Upper lobe of left lung (tissue), 6 donors: ENCODE measurements around the gene EGF. TPM values are rescaled to one million over a fixed set of nuclear protein-coding genes. Genes with fewer than 3 reads are reported as not detected.

Experiments used
- ATAC-seq, 2 donors: fragments of 200-7000 bp; cut with Tn5 transposase; one replicate each; pipeline ENCODE4 v1.9.1; 2022; ENCODE audit warnings: mild to moderate bottlenecking in 2 of 2, moderate library complexity in 2 of 2; ENCODE audit not compliant: low FRiP score in 2 of 2
- DNase-seq, 2 donors: peaks; one replicate each; pipeline ENCODE4 v3.0.0-alpha.2; 2019 to 2020
- H3K27ac ChIP-seq, 4 donors: fragments of 200-600 bp; sonication (generic); one replicate each; pipeline ENCODE4 v1.5.1; 2016 to 2019
- H3K27me3 ChIP-seq, 4 donors: fragments of 200-600 bp; sonication (generic); one replicate each; pipeline ENCODE4 v1.5.1; 2017 to 2019
- H3K36me3 ChIP-seq, 4 donors: fragments of 200-600 bp; sonication (generic); one replicate each; pipeline ENCODE4 v1.5.1; 2016 to 2019
- H3K4me1 ChIP-seq, 4 donors: fragments of 200-600 bp; sonication (generic); one replicate each; pipeline ENCODE4 v1.5.1; 2018 to 2019
- H3K4me3 ChIP-seq, 4 donors: fragments of 200-600 bp; sonication (generic); one replicate each; pipeline ENCODE4 v1.5.1; 2017 to 2019; ENCODE audit warnings: mild to moderate bottlenecking in 2 of 4, moderate library complexity in 1 of 4
- H3K9me3 ChIP-seq, 4 donors: fragments of 200-600 bp; sonication (generic); one replicate each; pipeline ENCODE4 v1.5.1; 2018 to 2019
- EP300 ChIP-seq, 4 donors: sonication (generic); formaldehyde crosslinking; IDR thresholded peaks; one replicate each; pipeline ENCODE4 v1.5.1; 2017; ENCODE audit warnings: antibody characterized with exemption in 4 of 4, control low read depth in 2 of 4
- POLR2A ChIP-seq, 4 donors: fragments of 450-650 bp; IDR thresholded peaks; one replicate each; pipeline ENCODE4 v1.5.1; 2016 to 2017; ENCODE audit warnings: antibody characterized with exemption in 4 of 4, mild to moderate bottlenecking in 2 of 4
- POLR2AphosphoS5 ChIP-seq, 2 donors: sonication (generic); formaldehyde crosslinking; IDR thresholded peaks; one replicate each; pipeline ENCODE4 v1.5.1; 2017; ENCODE audit warnings: antibody characterized with exemption in 2 of 2
- WGBS, 2 donors: methylation state at CpG; one replicate each; pipeline ENCODE4 v1.1.5; 2017 to 2018; 5-methylcytosine and 5-hydroxymethylcytosine counted together
- total RNA-seq, 6 donors: library from RNA; depleted of rRNA in 4 of 6; stranded (reverse); fragments of >200 nt in 4 of 6; gene quantifications; one replicate each; pipeline versions ENCODE4 v1.1.0 to v1.2.1, GENCODE V29; 2016 to 2021
- TF ChIP-seq, protein P1 (sequence below), 6 experiments: fragments of 450-650 bp in 4 of 6; fragments of 200-600 bp in 2 of 6; sonication (generic) in 2 of 6; IDR thresholded peaks; one replicate each; pipeline ENCODE4 v1.5.1; 2016 to 2019; ENCODE audit warnings: antibody characterized with exemption in 6 of 6
- donor health status: DM: no; HTN: no; CAD: no; lungs with moderate emphysema.
- donor health status: DM: no; HTN: yes; CAD: no; lungs with severe emphysema.

The EGF gene
- total RNA-seq, 6 donors from 2014 or later, result 1.5 to 10.1 (median 5.3) TPM

DNA sequence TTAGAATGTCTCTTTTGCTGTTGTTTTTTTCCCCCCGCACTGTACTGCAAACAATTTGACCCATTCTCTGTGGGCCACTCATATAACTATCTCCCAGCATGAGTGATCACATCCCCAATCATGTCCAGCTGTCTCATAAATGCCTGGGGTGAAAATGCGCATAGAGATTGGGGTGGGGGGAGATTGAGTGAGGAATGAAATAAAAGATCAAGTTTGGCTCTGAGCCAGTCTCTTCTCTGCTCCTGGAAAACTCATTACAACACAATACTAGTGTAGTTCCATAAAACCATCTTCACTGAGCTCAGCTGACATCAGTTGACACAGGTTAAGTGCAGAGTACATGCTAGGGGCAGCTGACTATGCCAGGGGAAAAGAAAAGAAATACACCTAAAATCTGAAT is 96.9 kb downstream of the EGF start:
- TF ChIP-seq POLR2A (IDR thresholded peaks at IDR 0.05), result no peak
- TF ChIP-seq EP300 (IDR thresholded peaks at IDR 0.05), result no peak
- no peak for TF ChIP-seq POLR2AphosphoS5 (IDR thresholded peaks at IDR 0.05)
- TF ChIP-seq, protein P1, sequence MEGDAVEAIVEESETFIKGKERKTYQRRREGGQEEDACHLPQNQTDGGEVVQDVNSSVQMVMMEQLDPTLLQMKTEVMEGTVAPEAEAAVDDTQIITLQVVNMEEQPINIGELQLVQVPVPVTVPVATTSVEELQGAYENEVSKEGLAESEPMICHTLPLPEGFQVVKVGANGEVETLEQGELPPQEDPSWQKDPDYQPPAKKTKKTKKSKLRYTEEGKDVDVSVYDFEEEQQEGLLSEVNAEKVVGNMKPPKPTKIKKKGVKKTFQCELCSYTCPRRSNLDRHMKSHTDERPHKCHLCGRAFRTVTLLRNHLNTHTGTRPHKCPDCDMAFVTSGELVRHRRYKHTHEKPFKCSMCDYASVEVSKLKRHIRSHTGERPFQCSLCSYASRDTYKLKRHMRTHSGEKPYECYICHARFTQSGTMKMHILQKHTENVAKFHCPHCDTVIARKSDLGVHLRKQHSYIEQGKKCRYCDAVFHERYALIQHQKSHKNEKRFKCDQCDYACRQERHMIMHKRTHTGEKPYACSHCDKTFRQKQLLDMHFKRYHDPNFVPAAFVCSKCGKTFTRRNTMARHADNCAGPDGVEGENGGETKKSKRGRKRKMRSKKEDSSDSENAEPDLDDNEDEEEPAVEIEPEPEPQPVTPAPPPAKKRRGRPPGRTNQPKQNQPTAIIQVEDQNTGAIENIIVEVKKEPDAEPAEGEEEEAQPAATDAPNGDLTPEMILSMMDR (IDR thresholded peaks at IDR 0.05), result no peak

DNA sequence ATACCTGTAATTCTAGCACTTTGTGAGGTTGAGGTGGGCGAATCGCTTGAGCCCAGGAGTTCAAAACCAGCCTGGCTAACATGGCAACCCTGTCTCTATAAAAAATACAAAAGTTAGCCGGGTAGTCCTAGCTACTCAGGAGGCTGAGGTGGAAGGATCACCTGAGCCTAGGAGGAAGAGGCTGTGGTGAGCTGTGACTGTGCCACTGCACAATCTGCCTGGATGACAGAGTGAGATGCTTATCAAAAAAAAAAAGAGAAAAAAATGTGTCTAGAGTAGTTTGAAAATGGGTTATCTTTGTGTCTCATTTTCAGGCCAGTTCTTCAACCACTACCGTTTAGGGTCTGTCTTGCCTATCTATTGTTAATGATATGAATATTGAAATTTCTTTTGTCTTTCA is 98.1 kb downstream of the EGF start:
- no peak for TF ChIP-seq POLR2A (IDR thresholded peaks at IDR 0.05)
- TF ChIP-seq EP300 (IDR thresholded peaks at IDR 0.05), result no peak
- TF ChIP-seq, protein P1 (IDR thresholded peaks at IDR 0.05), result no peak
- TF ChIP-seq POLR2AphosphoS5 (IDR thresholded peaks at IDR 0.05), result no peak
- no peak overlapping the region for H3K27ac ChIP-seq
- H3K27me3 ChIP-seq, result no peaks in the 10 kb centered on the region
- no peak for DNase-seq
- no peak for ATAC-seq
- WGBS, 2 donors, result 90 to 95% methylated on average over 4 of the region's 4 CpGs
- H3K9me3 ChIP-seq, result no peaks in the 10 kb centered on the region
- no peaks in the 10 kb centered on the region for H3K4me1 ChIP-seq
- H3K36me3 ChIP-seq, result no peaks in the 10 kb centered on the region
- H3K4me3 ChIP-seq, result no peak overlapping the region

More for the DNA sequence above, 96.9 kb downstream of the EGF start:
- 91% methylated on average over 2 of the region's 2 CpGs for WGBS, 2 donors
- Histone ChIP-seq H3K9me3 (no peaks in the 10 kb centered on the region), H3K27ac (no peak overlapping the region), H3K4me3 (no peak overlapping the region), H3K36me3 (no peaks in the 10 kb centered on the region), H3K27me3 (no peaks in the 10 kb centered on the region), H3K4me1 (no peaks in the 10 kb centered on the region)
- no peak for DNase-seq
- ATAC-seq, result no peak

DNA sequence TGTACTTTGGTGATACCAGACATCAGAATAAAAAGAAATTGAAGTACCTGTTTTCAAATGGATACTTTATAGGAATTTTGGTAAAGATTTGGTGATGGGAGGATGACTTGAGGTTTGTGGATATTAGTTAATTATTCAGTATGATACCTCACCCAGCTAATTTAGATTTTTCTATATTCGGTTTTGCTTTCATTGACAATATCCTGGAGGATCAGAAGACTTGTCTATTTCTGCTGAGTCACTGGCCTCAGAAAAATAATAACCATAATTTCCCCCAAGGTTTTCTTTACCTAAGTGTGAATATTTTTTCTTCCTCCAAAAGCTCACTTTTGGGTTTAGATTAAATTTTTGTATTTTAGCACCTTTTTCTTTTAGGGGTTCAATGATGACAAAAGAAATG is 100.2 kb downstream of the EGF start:
- Histone ChIP-seq H3K4me3 (no peak overlapping the region), H3K27me3 (no peaks in the 10 kb centered on the region), H3K4me1 (no peaks in the 10 kb centered on the region), H3K9me3 (no peaks in the 10 kb centered on the region), H3K36me3 (no peaks in the 10 kb centered on the region), H3K27ac (no peak overlapping the region)
- 71 to 74% methylated on average over 1 of the region's 1 CpG for WGBS, 2 donors
- ATAC-seq, result no peak
- no peak for DNase-seq
- TF ChIP-seq POLR2AphosphoS5 (IDR thresholded peaks at IDR 0.05) (no peak), POLR2A (IDR thresholded peaks at IDR 0.05) (no peak)

DNA sequence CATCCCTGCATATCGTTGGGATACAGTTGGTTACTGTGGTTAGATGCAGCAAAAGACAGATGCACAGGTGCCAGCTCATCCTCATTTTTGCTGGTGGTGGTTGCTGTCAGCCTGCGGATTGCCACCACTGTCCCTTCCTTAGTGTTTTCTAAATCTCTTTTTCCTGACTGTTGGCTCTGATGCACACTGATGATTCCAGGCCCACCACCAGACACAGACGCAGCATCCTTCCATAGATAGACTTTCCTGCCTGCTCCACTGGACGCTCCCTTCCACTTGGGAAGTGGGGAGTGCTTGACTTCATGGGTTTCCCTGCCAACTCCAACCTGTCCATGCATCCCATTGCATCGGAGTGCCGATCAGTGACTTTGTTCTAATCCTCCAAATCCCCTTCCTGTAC is 101.5 kb downstream of the EGF start:
- no peaks in the 10 kb centered on the region for H3K9me3 ChIP-seq
- no peak for ATAC-seq
- H3K27ac ChIP-seq, result no peak overlapping the region
- no peaks in the 10 kb centered on the region for H3K4me1 ChIP-seq
- DNase-seq, result no peak
- H3K27me3 ChIP-seq, result no peaks in the 10 kb centered on the region
- TF ChIP-seq, protein P1 (IDR thresholded peaks at IDR 0.05), result no peak
- no peak for TF ChIP-seq POLR2AphosphoS5 (IDR thresholded peaks at IDR 0.05)
- TF ChIP-seq EP300 (IDR thresholded peaks at IDR 0.05), result no peak
- TF ChIP-seq POLR2A (IDR thresholded peaks at IDR 0.05), result no peak
- H3K4me3 ChIP-seq, result no peak overlapping the region
- no peaks in the 10 kb centered on the region for H3K36me3 ChIP-seq
- 90 to 93% methylated on average over 6 of the region's 6 CpGs for WGBS, 2 donors

DNA sequence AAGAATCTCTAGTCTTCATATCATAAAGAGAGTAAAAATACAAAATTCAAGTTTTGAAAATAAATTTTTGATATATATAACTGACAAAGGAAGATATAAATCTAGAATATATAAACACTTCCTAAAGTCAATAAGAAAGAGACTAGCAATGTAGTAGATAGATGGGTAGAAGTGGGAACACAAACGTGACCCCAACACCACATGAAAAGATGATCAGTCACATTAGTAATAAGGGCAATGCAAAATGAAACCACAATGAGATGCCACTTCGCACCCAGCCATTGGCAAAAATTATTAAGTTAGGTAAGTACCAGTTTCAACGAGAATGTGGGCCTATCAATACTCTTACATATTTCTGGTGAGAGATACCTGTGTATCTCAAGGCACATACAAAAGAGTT is 106.5 kb downstream of the EGF start:
- no peak overlapping the region for H3K27ac ChIP-seq
- H3K27me3 ChIP-seq, result no peaks in the 10 kb centered on the region
- no peaks in the 10 kb centered on the region for H3K36me3 ChIP-seq
- H3K4me1 ChIP-seq, result no peaks in the 10 kb centered on the region
- ATAC-seq, result no peak
- TF ChIP-seq POLR2A (IDR thresholded peaks at IDR 0.05), result no peak
- TF ChIP-seq, protein P1 (IDR thresholded peaks at IDR 0.05), result no peak
- no peak for TF ChIP-seq EP300 (IDR thresholded peaks at IDR 0.05)
- TF ChIP-seq POLR2AphosphoS5 (IDR thresholded peaks at IDR 0.05), result no peak
- 80 to 85% methylated on average over 3 of the region's 3 CpGs for WGBS, 2 donors
- no peak overlapping the region for H3K4me3 ChIP-seq
- H3K9me3 ChIP-seq, result no peaks in the 10 kb centered on the region
- DNase-seq, result no peak
